MM.1S (cell line): ENCODE data around the gene HOXC13.
A peak's percentile ranks its signal among the peaks of the same experiment; 100 is the strongest.

Experiments used
- DNase-seq: peaks from one replicate; pipeline ENCODE4 v3.0.0-alpha.2; 2015
- H2AFZ ChIP-seq: fragments of 300-600 bp; sonication (generic); 2 replicates; pipeline ENCODE4 v1.6.0; 2016; ENCODE audit warnings: antibody characterized with exemption, low read length
- H3F3A ChIP-seq: fragments of 300-600 bp; sonication (generic); 2 replicates; pipeline ENCODE4 v1.6.1; 2016; ENCODE audit warnings: mild to moderate bottlenecking, antibody characterized with exemption, low read length, moderate library complexity, mixed read lengths; ENCODE audit not compliant: insufficient read depth
- H3K27ac ChIP-seq: fragments of 300-600 bp; sonication (generic); 2 replicates; pipeline ENCODE4 v1.5.1; 2016; ENCODE audit warnings: mild to moderate bottlenecking, low read length
- H3K27me3 ChIP-seq: fragments of 300-600 bp; sonication (generic); replicated peaks from 2 replicates; pipeline ENCODE4 v1.6.0; 2016; ENCODE audit warnings: low read length; ENCODE audit not compliant: insufficient read depth
- H3K36me3 ChIP-seq: fragments of 300-600 bp; sonication (generic); replicated peaks from 2 replicates; pipeline ENCODE4 v1.6.1; 2016; ENCODE audit warnings: mild to moderate bottlenecking, low read length, mixed read lengths; ENCODE audit not compliant: insufficient read depth
- H3K4me1 ChIP-seq: fragments of 300-600 bp; sonication (generic); 2 replicates; pipeline ENCODE4 v1.6.1; 2016; ENCODE audit warnings: low read length, mixed read lengths
- H3K4me2 ChIP-seq: fragments of 300-600 bp; sonication (generic); 2 replicates; pipeline ENCODE4 v1.6.0; 2016; ENCODE audit warnings: low read depth, low read length
- H3K4me3 ChIP-seq: fragments of 300-600 bp; sonication (generic); 2 replicates; pipeline ENCODE4 v1.5.1; 2016; ENCODE audit warnings: low read length, mixed read lengths
- H3K79me2 ChIP-seq: fragments of 300-600 bp; sonication (generic); 2 replicates; pipeline ENCODE4 v1.6.1; 2016; ENCODE audit warnings: mixed run types, low read length, mixed read lengths
- H3K9ac ChIP-seq: fragments of 300-600 bp; sonication (generic); 2 replicates; pipeline ENCODE4 v1.6.1; 2016; ENCODE audit warnings: low read length, mixed read lengths
- H3K9me2 ChIP-seq: fragments of 300-600 bp; sonication (generic); replicated peaks from 2 replicates; pipeline ENCODE4 v1.6.1; 2016; ENCODE audit warnings: mild to moderate bottlenecking, low read length, mixed read lengths; ENCODE audit not compliant: insufficient read depth
- H3K9me3 ChIP-seq: fragments of 300-600 bp; sonication (generic); replicated peaks from 2 replicates; pipeline ENCODE4 v1.6.1; 2016; ENCODE audit warnings: mild to moderate bottlenecking, low read length, mixed read lengths; ENCODE audit not compliant: insufficient read depth
- H4K20me1 ChIP-seq: fragments of 300-600 bp; sonication (generic); 2 replicates; pipeline ENCODE4 v1.6.1; 2016; ENCODE audit warnings: mild to moderate bottlenecking, low read length, moderate library complexity, mixed read lengths; ENCODE audit not compliant: insufficient read depth
- CTCF ChIP-seq: fragments of 300-600 bp; sonication (generic); IDR thresholded peaks from 2 replicates; pipeline ENCODE4 v1.5.1; 2016; ENCODE audit warnings: antibody characterized with exemption, low read length, mixed read lengths
- EZH2 ChIP-seq: fragments of 300-600 bp; sonication (generic); optimal IDR thresholded peaks from 2 replicates; pipeline ENCODE3; 2017; ENCODE audit warnings: low read depth, mild to moderate bottlenecking, antibody characterized with exemption, low read length, mixed read lengths
- EZH2phosphoT487 ChIP-seq: fragments of 300-600 bp; sonication (generic); IDR thresholded peaks from 2 replicates; pipeline ENCODE4 v1.6.1; 2018; ENCODE audit warnings: antibody characterized with exemption, low read length

HOXC13 gene

GRCh38 chr12:53960187-53961024 is 21.8 kb downstream of the HOXC13 start:
- Histone ChIP-seq H3K9me2 (no peaks in the 10 kb centered on the region), H3K79me2 (no peaks in the 10 kb centered on the region), H2AFZ (no peak overlapping the region), H3K4me1 (0 out of 2 replicates have a peak, but pooled peaks cover 5% of the 10 kb centered on the region), H3K27ac (no peak overlapping the region), H3K4me2 (no peak overlapping the region), H3K9me3 (no peaks in the 10 kb centered on the region), H3K27me3 (peaks cover 100% of the 10 kb centered on the region), H3K9ac (no peak overlapping the region), H3K36me3 (no peaks in the 10 kb centered on the region), H3K4me3 (no peak overlapping the region), H4K20me1 (no peaks in the 10 kb centered on the region), H3F3A (no peaks in the 10 kb centered on the region)
- TF ChIP-seq CTCF (no peak), EZH2phosphoT487 (0 out of 2 replicates have a peak, but pooled peaks have one; percentile 56)
- DNase-seq: no peak

GRCh38 chr12:53961025-53961761 is 22.6 kb downstream of the HOXC13 start:
- H3K4me1 ChIP-seq: 0 out of 2 replicates have a peak, but pooled peaks cover 5% of the 10 kb centered on the region
- H3K36me3 ChIP-seq: no peaks in the 10 kb centered on the region
- no peaks in the 10 kb centered on the region for H3K79me2 ChIP-seq
- TF ChIP-seq EZH2 (no peak), CTCF (no peak), EZH2phosphoT487 (no peak)
- H3F3A ChIP-seq: no peaks in the 10 kb centered on the region
- no peak for DNase-seq
- H4K20me1 ChIP-seq: no peaks in the 10 kb centered on the region
- H3K9ac ChIP-seq: no peak overlapping the region
- H3K9me3 ChIP-seq: no peaks in the 10 kb centered on the region
- H3K9me2 ChIP-seq: no peaks in the 10 kb centered on the region
- H3K27ac ChIP-seq: no peak overlapping the region
- no peak overlapping the region for H3K4me2 ChIP-seq
- no peak overlapping the region for H2AFZ ChIP-seq
- H3K27me3 ChIP-seq: peaks cover 100% of the 10 kb centered on the region
- H3K4me3 ChIP-seq: no peak overlapping the region

GRCh38 chr12:53963005-53963404 is 24.4 kb downstream of the HOXC13 start:
- H3K9me2 ChIP-seq: no peaks in the 10 kb centered on the region
- H3K27ac ChIP-seq: no peak overlapping the region
- no peak overlapping the region for H3K9ac ChIP-seq
- peaks cover 100% of the 10 kb centered on the region for H3K27me3 ChIP-seq
- H3K79me2 ChIP-seq: no peaks in the 10 kb centered on the region
- no peak for DNase-seq
- TF ChIP-seq EZH2 (no peak), CTCF (no peak), EZH2phosphoT487 (no peak)
- H3K9me3 ChIP-seq: no peaks in the 10 kb centered on the region
- H3K4me3 ChIP-seq: no peak overlapping the region
- no peaks in the 10 kb centered on the region for H4K20me1 ChIP-seq
- H3F3A ChIP-seq: no peaks in the 10 kb centered on the region
- no peak overlapping the region for H2AFZ ChIP-seq
- H3K4me1 ChIP-seq: no peaks in the 10 kb centered on the region
- H3K36me3 ChIP-seq: no peaks in the 10 kb centered on the region
- no peak overlapping the region for H3K4me2 ChIP-seq
